GM18520 (cell line): ENCODE measurements around the gene SLITRK3.

Experiments used
- ATAC-seq: cut with Tn5 transposase; IDR thresholded peaks from one replicate; pipeline ENCODE4 v1.9.1; 2021; ENCODE audit not compliant: unreplicated experiment

The SLITRK3 gene, protein sequence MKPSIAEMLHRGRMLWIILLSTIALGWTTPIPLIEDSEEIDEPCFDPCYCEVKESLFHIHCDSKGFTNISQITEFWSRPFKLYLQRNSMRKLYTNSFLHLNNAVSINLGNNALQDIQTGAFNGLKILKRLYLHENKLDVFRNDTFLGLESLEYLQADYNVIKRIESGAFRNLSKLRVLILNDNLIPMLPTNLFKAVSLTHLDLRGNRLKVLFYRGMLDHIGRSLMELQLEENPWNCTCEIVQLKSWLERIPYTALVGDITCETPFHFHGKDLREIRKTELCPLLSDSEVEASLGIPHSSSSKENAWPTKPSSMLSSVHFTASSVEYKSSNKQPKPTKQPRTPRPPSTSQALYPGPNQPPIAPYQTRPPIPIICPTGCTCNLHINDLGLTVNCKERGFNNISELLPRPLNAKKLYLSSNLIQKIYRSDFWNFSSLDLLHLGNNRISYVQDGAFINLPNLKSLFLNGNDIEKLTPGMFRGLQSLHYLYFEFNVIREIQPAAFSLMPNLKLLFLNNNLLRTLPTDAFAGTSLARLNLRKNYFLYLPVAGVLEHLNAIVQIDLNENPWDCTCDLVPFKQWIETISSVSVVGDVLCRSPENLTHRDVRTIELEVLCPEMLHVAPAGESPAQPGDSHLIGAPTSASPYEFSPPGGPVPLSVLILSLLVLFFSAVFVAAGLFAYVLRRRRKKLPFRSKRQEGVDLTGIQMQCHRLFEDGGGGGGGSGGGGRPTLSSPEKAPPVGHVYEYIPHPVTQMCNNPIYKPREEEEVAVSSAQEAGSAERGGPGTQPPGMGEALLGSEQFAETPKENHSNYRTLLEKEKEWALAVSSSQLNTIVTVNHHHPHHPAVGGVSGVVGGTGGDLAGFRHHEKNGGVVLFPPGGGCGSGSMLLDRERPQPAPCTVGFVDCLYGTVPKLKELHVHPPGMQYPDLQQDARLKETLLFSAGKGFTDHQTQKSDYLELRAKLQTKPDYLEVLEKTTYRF

DNA sequence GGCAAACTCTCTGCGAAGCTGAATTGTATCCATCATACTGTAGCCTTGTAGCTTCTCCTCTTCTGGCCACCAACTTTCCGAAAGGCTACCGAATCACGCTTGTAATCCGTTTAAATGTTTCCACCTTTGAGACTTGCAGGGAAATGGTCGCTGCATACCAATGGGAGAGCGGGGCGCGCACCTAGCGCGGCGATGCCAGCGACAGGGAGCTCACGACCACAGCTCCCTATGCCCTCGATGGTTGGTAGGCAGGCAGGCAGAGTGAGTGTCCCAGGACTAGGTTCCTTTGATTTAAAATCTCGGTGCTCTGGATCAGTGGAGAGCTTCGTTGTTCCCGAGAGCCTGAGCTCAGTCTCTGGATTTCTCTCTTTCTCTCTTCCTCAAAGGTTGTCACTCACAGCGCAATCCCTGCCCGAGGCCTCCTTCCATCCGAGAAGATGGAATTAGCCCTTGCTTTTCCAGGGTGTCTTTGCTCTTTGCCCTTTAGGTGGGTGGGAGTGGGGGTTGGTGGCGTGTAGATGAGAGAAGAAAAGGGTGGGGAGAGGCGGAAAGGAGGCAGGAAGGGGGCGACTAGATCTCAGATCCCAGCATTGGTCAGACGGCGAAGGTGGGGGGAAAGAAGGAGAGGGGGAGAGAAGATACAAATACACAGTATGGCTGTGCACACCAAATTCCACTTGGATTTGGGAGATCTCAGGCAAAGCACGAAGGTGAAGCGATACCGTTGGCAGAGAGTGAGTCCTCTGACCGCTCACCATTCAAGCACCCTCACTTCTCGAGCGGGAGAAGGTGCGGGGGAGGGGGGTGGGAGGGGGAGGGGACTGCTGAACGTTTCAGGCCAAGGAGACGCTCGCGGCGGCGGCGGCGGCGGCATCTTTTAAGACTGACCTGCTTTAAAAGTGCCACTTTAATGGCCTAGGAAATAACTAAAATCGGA, at the start of gene SLITRK3:
Gene SLITRK3 (minus strand): TSS at position 745 of the 937 bp plus-strand sequence. CDS start 5,554 bp downstream, outside the sequence.
- ATAC-seq, result no peak

DNA sequence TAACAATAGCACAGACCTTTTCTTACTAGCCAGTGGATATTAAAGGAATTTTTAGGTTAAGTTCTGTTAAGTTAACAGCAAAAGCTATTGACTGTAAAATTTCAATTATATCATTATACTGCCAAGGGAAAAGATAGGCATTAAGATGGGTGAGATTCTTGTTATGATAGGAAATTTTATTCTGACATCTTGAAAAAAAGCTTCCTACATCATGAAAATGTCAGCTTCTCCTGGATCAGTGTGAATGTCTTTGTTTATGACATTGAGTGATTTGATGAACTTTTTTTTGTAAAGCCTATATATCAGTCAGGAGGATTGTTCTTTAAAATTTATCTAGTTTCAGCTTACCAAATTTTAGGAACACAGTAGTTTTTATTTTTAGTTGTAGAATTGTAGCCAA, 47.4 kb upstream of the SLITRK3 start:
- no peak for ATAC-seq

DNA sequence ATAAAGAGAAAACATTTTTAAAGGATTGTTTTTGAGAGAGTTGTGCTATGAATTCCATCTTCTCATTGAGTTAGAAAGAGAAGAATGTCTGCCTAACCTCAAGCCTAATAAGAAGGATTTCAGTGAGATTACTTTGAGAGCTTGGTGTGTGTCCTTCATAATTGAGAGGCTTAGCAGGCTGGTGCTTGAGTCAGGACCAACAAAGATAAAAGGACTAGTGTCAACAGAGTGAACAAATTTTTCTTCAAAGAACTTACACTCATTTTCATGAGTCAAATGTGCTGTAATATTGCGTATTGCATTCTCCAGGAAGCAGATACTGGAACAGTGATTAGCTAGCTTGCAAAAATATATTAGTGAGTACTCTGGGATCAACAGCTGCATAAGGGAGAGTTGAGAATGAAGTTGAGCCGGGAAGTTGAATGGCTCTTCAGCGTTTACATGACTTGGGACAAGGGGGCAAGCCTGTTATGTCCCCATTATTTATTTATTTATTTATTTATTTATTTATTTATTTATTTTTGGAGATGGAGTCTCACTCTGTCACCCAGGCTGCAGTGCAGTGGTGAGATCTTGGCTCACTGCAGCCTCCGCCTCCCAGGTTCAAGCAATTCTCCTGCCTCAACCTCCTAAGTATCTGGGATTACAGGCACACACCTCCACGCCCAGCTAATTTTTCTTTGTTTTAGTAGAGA, 37.5 kb upstream of the SLITRK3 start:
- ATAC-seq, result no peak

DNA sequence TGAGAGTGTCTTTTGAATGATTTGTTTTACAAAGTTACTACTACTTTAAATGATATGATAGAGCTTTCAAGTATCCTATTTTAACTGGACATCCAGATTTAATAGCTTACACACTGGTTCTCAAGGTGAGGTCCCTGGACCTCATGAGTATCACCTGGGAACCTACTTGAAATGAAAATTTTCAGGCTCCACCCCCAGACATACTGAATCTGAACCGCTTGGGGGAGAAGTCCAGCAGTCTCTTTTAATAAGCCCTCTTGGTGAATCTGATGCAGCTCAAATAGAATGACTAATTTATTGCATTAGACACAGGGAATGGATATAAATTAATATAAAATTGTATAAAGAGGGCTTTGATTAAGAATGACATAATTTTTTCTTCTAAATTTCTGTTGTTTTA, 29.4 kb upstream of the SLITRK3 start:
- no peak for ATAC-seq

DNA sequence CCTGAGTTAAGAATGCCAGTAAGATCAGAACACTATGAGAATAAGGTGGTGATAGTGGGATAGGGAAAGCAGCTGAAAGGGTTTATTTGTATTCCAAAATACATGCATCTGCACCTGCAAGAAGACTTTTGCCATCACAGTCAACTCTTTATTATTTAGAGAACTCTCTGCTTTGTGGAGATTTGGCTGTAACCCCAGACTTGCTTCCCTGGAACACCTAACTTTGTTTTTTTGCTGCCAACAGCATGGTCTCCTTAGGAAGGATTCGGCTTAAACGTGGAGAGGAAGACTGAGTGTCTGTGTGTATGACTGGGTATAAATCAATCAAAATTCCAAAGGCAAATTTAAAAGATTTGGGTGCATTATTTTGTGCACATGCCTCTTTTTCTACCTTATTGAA, 21.6 kb upstream of the SLITRK3 start:
- no peak for ATAC-seq

DNA sequence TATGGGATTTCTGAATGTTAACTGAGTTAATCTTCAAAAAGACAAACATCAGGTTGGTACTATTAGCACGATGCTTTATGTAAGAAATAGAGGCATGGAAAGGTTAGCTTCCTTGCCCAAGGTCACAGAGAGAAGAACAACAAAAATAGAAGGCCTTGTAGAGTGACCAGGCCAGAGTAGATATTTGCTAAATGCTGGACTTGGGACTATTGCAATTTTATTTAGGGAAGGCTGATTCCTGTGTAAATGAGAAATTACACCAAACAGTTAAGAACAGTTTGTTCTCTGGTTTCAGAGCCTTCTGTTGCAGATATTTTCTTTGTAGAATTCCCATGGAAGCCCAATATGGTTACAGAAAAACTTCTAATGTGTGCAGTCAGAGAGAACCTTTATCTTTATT, 16.4 kb upstream of the SLITRK3 start:
- ATAC-seq, result no peak

DNA sequence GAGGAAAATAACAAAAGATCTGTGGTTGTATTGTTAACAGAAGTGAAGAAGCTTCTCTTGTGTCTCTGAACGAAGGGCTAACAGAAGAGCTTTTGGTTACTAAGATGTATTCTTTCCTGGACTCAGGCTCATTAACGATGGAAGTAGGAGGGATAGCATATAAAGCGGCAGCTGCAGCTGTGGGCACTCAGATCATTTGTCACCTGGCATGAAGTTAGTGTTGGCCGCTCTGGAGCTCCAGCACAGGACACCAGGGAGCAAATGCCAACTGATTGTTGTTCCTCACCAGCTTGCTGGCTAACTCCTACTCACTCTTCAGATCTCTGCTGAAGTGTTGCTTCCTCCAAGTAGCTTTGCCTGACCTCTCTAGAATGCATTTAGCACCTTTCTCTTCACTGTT, 15.5 kb upstream of the SLITRK3 start:
- ATAC-seq, result no peak

DNA sequence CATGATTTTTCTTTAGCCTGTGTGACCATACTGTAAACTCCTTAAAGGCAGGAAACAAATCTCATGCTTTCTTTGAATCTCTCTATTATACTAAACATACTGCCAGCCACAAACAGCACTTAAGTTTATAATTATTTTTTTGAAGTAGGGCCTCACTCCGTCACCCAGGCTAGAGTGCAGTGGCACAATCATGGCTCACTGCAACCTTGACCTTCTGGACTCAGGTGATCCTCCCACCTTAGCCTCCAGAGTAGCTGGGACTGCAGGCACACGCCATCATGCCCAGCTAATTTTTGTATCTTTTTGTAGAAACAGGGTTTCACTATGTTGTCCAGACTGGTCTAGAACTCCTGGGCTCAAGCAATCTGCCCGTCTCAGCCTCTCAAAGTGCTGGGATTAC, 14.5 kb upstream of the SLITRK3 start:
- ATAC-seq, result no peak

DNA sequence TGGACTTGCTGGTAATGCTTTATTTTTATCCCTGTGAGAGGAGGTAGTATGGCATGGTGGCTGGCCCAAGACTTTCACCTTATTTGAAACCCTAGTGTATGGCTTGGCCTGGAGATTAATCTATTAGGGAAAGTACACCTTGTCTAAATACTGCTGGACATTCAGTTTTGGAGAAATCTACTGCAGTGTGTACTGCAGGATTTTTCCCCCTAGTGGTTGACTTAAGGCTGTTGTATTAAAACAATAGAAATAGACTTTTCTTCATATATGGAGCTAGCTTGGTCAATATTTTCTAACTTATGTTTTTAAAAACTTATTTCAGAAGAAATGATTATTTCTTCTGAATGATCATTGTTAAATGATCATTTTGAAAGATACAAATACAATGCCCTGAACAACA, 13.9 kb upstream of the SLITRK3 start:
- ATAC-seq, result no peak

DNA sequence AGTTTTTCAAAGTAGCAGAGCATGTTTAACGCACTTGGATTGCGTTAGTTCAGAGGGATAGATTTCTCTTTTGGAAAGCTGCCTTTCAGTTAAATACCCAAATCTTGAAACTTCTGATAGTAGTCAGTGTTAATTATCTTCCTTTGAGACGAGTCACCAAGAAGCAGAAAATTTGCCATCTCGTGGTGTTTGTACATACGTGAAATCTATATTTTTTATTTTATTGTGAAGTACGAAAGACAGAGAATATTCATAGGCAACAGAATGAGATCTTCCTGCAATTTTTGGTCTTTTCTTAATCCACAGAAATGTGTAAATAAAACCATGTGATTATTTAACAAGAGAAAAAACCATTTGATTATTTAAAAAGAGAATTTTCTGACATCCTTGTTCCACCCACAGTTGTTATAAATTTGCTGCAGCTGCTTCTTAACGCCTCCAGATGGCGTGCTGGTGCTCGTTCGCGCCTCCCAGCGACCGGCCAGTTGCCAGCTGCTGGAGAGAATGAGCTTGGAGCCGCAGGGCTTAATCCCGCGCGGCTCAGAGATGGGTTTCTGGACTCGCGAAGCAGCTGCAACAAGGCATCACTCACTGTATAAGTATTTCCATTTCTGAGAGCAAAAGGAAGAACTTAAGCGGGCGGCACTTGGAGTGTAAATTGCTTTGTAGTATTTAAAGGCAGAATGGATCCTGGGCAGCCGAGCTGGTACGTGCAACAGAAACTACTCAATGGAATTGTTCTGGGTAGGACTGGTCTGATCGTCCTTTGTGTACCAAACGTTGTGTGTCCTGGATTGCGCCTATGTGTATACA, 10.5 kb upstream of the SLITRK3 start:
- peak; percentile 74 for ATAC-seq

DNA sequence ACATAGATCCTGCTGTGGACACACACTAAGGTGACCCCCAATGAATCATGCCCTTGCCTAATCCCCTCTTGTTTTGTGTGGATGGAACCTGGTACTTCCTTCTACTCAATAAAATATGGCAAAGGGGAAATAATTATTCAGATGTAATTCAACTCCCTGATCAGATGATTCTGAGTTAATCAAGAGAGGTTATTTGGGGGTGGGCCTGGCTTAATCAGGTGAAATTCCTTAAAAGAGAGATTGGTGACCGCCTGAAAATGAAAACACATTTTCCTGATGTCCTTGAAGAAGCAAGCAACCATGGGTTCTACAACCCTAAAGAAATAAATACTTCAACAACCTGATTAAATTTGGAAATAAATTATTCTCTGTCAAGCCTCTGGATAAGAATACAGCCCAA, 8.3 kb upstream of the SLITRK3 start:
- ATAC-seq, result no peak

DNA sequence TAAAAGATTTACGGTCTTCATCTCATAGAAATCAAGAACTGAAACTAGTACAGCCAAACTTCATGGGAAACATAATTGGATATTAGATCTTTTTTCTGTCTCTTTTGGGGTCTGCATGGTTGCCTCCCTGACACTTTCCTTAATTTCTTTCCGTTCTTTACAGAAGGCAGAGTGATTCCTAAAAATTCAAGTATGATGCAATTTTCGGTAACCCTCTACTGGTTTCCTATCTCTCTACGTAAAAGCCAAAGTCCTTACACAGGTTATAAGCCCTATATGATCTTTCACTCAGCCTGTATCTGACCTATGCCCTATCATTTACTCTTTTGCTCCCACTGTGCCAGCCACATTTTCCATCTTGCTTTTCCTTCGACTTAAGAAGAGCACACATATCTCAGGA, 6.8 kb upstream of the SLITRK3 start:
- no peak for ATAC-seq

DNA sequence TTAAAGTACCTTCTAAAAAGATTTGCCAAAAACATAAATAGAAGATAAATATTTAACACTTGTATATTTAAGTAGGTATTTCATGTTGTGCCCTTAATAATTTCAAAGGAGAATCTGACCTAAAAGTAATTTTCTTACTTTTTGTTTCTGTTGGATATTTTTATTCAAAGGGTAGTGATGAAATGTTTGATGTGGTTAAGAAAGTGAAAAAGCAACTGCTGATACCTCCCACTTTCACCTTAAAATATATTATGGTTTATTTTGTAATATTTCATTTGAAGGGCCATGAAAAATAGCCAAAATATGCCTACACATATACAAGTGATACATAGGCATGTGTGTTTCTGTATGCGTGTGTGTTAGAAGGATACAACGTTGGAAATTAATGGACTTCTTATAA, 5.8 kb upstream of the SLITRK3 start:
- ATAC-seq, result no peak

DNA sequence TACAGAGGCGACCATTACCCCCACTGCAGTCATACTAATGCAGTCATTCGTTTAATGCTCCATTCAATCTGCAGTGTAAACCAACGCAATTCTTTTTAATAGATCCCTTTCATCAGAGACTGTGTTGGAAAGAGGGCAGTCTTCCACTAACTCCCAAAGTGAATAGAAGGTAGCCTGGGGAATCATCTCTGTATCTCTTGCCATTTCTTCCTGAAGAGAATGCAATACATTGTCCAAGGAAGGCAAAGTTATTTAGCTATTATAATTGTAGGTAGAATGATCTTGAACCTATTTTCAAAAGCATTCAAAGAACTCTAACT, 1.3 kb upstream of the SLITRK3 start:
- ATAC-seq, result no peak

DNA sequence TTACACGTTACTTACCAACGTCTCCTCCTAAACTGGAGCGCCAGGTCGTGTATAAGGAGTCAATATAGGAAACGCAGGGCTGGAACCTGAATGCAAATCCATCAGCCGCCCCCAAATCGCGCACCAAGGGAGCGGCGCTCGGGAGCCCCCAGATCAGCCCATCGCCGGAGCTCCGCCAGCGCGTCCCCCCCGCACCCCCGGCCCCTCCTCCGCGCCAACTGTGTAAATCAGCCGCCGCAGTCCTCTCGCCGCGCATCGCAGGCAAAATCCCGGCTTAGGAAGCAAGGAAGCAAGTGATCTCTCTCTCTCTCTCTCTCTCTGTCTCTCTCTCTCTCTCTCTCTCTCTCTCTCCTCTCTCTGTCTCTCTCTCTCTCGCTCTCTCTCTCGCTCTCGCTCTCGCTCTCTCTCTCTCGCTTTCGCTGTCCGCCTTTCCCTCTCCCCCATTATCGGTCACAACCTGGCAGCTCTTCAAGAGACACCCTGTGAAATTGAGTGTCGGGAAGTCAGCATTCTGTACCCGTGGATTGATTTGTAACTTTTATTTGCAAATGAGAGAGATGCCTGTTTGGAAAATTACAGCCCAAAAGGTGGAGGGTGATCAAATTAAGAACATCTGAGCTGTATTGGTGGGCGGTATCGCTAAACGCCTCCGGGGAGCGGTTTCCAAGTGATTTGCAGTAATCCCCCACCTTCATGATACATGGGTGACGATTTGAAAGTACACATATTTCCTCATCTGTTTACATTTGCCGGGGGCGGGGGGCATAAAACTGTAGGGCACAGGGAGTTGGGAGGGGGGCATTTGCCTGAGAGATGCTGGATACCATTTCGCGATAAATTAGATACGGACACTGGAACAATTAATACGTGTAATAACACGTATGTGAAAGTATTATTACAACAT, 645 bp upstream of the SLITRK3 start:
- ATAC-seq, result no peak

DNA sequence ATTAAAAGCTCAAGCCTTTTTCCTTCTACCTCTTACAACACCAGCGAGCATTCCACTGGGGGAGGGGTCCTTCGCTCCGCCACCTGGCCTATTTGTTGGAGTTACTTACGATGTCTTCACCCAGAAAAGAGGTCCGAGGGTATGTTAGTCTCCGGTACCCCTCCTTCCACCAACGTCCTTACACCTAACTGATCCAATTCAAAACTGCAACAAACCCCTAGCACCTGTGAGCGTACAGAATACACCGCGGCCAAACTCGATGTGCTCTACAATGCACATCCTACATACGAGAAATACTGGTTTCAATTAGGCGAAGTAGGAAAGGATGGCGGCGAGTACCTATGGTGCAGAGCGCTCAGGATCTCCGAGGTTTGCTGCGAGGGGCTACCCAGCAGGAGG, 944 bp downstream of the SLITRK3 start:
- ATAC-seq, result no peak

DNA sequence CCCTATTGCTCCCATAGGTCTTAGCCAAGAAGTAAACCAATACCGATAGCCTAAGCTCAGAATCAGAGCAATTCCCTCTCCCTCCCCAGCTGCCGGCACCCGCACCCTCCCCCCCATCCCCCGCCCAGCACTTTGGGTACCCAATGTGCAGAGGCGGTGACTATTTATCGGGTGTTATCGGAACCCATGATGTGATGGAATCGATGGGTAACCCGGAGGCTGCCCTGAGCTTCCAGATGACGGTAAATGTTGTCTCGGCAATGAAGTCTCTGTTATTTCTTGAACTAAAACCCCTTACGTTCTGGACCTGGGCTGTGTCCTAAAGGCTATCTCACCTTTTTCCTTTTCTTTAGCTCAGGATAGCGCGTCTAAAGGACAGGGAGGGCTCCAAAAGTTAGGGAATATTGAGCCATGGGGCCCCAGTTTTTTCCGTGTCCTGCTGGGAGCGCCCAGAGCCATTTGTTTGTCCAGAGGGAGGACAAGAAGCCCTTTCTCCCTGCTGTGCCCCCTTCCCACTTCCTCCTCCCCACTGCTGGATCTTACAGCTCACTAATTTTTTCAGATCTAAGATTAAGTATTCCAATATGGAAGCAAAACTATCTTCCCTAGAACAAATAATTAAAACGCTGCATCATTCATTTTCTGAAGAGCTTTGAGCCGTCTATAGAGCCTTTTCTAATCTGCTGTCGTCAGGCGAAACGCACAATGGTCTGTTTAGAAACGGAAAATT, 1.5 kb downstream of the SLITRK3 start:
- no peak for ATAC-seq
